Breast epithelium (tissue), 3 donors: ENCODE measurements around the gene GMDS.

Experiments
- POLR2AphosphoS5 ChIP-seq, 3 donors: sonication (generic); formaldehyde crosslinking; IDR thresholded peaks; one replicate each; pipeline ENCODE4 v1.6.1; 2017; ENCODE audit warnings: antibody characterized with exemption in 3 of 3
- TF ChIP-seq, protein P1 (sequence below), 3 donors: fragments of 450-650 bp; IDR thresholded peaks; one replicate each; pipeline ENCODE4 v1.5.1; 2016 to 2017; ENCODE audit warnings: antibody characterized with exemption in 3 of 3, mild to moderate bottlenecking in 3 of 3, moderate library complexity in 3 of 3

DNA sequence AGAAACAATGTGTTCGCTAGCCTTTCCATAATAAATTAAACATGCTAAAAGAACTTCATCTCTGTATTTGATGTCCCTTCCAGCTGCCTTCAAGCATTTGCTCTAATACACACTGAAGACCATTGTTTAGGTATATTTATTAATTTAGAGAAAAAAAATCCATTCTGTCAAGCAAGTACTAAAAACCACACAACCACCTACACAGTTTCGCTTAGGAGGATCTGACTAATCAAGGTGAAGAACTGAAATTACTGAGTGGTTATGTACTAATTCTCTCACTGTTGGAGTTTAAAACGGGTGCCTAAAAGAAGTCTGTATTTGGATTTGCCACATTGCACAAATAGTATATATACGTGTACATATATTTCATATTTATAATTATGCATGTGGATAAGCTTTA lies 58.9 kb downstream of the GMDS start:
- TF ChIP-seq, protein P1, sequence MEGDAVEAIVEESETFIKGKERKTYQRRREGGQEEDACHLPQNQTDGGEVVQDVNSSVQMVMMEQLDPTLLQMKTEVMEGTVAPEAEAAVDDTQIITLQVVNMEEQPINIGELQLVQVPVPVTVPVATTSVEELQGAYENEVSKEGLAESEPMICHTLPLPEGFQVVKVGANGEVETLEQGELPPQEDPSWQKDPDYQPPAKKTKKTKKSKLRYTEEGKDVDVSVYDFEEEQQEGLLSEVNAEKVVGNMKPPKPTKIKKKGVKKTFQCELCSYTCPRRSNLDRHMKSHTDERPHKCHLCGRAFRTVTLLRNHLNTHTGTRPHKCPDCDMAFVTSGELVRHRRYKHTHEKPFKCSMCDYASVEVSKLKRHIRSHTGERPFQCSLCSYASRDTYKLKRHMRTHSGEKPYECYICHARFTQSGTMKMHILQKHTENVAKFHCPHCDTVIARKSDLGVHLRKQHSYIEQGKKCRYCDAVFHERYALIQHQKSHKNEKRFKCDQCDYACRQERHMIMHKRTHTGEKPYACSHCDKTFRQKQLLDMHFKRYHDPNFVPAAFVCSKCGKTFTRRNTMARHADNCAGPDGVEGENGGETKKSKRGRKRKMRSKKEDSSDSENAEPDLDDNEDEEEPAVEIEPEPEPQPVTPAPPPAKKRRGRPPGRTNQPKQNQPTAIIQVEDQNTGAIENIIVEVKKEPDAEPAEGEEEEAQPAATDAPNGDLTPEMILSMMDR (IDR thresholded peaks at IDR 0.05) = no peak
- no peak for TF ChIP-seq POLR2AphosphoS5 (IDR thresholded peaks at IDR 0.05)
